Stimulated activated CD4-positive, alpha-beta T cell treated with anti-CD3 and anti-CD28 coated beads, Interleukin-4, amount 100 ng/mL, for 48 hours (primary cell): ENCODE data around the gene FGD5.

Experiments used
- DNase-seq, 2 donors: peaks; one replicate each; pipeline ENCODE4 v3.0.0-alpha.2; 2020; ENCODE audit warnings: low read depth in 2 of 2

Gene FGD5

GRCh38 chr3:14906355-14906971, 87.7 kb downstream of the FGD5 start:
- DNase-seq, result no peak

DNA sequence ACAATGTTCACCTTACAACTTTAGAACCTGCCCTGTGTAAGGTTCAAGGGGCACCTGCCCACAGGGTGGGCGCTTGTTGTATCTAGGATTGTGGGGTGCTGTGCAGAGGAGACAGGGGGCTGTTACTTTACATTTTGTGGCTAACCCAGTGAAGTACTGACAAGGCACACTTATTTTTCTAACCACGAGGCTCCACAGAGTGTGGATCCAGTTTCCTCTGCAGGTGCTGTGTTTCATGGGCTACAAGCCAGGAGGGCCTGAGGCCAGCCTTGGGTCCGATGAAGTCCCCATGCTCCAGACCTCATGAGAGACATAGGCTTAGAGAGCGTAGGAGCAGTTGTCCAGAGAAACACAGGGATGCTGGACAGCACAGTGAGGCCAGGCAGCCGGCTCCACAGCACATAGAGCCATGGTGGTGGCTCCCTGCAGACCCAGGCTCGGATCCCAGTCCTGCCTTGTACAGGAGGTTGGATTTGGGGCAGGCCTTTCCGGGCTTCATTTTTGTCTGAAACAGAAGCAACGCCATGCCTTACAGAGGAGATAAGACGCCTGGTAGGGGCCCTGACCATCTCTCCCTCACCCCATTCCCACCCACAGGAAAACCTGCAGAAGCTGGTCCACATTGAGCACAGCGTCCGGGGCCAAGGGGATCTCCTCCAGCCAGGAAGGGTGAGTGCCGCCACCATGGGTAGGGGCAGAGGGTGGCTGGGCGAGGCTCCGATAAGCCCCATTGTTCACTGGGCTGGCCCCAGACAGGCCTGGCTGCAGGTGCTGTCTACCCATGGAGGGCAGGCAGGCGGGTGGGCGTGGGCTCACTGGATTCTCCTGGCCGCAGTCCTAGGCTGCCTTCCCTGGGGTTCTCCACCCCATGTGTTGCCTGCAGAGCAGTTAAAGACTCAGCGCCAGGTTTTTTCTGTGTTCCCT, 88.5 kb downstream of the FGD5 start:
- DNase-seq, result no peak

- DNase-seq, result no peak
Measured at GRCh38 chr3:14909250-14909649, 90.5 kb downstream of the FGD5 start.

- DNase-seq, result no peak
Measured at GRCh38 chr3:14911651-14912050, 92.9 kb downstream of the FGD5 start.

- no peak for DNase-seq
Measured at GRCh38 chr3:14913071-14913925, 94.5 kb downstream of the FGD5 start.

GRCh38 chr3:14913926-14914778, 95.4 kb downstream of the FGD5 start:
- DNase-seq, result no peak

DNA sequence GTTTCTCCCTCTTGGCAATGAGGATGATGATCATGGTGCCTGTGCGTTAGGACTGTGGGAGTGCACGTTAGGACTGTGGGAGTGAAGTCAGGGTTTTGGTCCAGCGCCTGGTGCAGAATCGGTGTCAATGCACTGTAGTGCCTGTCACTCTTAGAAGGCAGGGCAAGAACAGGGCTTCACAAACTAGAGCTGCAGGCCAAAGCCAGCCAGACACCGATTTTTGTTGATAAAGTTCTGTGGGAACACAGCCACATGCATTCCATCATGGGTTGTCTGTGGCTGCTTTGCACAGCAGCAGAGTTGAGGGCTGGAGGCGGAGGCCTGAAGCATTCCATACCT, 96.0 kb downstream of the FGD5 start:
- DNase-seq, result no peak

DNA sequence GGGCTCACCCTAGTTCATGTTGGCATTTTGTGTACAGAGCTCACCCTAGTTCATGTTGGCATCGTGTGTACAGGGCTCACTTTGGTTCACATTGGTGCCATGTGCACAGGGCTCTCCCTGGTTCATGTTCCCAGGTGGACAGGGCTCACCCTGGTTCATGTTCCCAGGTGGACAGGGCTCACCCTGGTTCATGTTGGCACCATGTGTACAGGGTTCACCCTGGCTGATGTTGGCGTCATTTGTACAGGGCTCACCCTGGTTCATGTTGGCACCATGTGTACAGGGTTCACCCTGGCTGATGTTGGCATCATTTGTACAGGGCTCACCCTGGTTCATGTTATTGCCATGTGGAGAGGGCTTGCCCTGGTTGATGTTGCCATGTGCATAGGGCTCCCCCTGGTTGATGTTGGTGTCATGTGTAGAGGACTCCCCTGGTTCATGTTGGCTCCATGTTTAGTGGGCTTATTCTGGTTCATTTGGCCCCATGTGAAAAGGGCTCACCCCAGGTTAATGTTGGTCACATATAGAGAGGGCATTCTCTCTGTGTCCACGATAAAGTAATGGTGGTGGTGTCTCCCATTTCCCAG, 97.0 kb downstream of the FGD5 start:
- no peak for DNase-seq

DNA sequence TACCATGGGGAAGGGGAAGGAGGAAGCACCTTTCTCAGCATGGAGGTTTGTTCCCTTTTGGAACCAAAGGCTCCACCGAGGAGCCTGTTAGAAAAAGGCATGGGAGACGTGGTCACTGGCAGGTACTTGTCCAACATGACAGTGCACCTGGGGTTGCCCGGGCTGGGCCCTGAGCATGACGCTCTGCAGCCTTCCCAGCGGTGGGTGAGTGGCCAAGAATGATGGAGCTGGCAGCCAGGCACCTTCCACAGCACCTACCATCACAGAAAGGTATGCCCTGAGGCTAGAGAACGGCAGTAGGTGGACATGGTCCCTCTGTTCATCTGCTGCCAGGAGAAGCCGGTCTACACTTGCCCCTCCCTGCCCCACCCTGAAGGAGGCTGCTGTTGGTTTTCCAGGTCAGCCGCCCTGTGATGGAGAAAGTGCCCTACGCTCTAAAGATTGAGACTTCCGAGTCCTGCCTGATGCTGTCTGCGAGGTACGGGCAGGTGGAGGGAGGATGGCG, 99.6 kb downstream of the FGD5 start:
- no peak for DNase-seq

GRCh38 chr3:14920536-14920935, 101.8 kb downstream of the FGD5 start:
- DNase-seq, result no peak

GRCh38 chr3:14921034-14921616, 102.4 kb downstream of the FGD5 start:
- DNase-seq, result peak; percentile 70 to 85

DNA sequence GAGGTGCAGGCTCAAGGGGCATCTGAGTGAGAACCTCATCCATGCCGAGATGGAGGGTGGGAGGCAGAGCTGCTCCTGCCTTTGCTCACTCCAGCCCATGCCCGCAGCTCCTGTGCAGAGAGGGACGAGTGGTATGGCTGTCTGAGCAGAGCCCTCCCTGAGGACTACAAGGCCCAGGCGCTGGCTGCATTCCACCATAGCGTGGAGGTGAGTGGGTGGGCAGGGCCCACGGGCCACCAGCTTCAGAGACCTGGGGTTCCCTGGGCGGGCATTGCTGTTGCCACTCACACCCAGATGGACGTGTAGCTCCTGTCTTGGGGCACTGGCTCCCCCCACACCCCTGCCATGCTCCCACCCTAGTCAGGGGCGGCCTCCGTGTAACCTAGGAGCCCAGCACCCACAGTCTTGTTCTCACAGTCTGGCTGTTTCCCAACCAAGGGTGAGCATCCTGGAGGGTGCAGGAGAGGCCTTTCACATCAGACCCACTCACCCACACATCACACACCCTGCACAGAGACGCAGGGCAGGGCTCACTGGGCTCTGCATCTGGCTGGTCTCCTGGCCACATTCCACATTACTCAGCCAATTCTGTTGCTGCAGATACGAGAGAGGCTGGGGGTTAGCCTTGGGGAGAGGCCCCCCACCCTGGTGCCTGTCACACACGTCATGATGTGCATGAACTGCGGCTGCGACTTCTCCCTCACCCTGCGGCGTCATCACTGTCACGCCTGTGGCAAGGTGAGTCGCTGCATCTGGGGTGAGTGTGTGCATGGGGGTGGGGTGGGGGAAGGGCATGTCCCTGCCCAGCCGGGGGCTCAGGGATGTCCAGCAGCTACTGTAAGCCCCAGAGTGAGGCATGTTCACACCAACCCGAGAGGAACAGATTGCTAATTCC, 103.3 kb downstream of the FGD5 start:
- no peak for DNase-seq

GRCh38 chr3:14922863-14923262, 104.1 kb downstream of the FGD5 start:
- no peak for DNase-seq

GRCh38 chr3:14923476-14923875, 104.7 kb downstream of the FGD5 start:
- DNase-seq, result no peak

- DNase-seq, result no peak
Measured at GRCh38 chr3:14925729-14926591, 107.2 kb downstream of the FGD5 start.

DNA sequence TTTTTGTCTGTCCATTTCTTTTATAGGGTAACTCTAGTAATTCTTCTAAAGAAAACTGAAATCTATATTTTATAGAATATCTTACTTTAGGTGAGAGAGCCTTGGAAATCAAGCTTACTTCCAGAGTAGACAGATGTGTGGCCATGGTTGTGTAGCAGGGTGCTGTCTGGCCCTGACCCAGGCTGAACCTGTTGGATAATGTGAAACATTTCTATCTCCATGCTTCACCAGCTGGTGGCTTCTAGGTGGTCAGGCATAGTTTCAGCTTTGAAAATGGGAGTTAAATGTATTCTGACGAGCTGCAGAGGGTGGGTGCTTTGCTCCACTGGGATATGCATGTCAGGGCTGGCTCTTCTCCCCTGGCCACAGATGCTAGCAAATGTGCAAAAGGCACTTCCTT, 107.8 kb downstream of the FGD5 start:
- DNase-seq, result no peak

GRCh38 chr3:14927308-14927707, 108.5 kb downstream of the FGD5 start:
- no peak for DNase-seq

DNA sequence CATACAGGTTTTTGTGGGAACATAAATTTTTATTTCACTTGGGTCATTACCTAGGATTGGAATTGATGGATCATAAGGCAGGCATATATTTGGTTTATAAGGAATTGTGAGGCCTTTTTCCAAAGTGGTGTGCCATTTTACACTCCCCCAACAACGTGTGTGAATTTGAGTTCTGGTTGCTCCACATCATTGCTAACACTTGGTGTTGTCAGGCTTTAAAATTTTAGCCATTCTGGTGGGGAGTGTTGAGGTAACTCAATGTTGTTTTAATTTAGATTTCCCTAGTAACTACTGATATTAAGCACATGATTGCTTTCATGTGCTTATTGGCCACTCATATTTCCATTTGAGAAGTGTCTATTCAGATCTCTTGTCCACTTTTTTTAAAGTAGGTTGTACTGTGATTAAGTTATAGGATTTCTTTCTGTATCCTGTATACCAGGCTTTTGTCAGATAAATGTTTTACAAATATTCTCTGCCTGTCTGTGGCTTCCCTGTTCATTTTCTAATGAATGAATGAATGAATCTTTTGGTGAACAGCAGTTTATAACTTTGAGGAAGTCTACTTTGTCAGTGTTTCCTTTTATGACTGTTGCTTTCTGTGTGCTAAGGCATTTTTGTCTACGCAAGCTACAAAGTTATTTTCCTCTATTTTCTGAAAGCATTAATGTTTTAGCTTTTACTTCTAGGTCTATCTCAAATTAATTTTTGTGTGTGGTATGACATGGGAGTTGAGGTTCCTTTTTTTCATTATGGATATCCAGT, 110.7 kb downstream of the FGD5 start:
- no peak for DNase-seq
